ENCODE results near the gene HPSE2.

The HPSE2 gene

DNA sequence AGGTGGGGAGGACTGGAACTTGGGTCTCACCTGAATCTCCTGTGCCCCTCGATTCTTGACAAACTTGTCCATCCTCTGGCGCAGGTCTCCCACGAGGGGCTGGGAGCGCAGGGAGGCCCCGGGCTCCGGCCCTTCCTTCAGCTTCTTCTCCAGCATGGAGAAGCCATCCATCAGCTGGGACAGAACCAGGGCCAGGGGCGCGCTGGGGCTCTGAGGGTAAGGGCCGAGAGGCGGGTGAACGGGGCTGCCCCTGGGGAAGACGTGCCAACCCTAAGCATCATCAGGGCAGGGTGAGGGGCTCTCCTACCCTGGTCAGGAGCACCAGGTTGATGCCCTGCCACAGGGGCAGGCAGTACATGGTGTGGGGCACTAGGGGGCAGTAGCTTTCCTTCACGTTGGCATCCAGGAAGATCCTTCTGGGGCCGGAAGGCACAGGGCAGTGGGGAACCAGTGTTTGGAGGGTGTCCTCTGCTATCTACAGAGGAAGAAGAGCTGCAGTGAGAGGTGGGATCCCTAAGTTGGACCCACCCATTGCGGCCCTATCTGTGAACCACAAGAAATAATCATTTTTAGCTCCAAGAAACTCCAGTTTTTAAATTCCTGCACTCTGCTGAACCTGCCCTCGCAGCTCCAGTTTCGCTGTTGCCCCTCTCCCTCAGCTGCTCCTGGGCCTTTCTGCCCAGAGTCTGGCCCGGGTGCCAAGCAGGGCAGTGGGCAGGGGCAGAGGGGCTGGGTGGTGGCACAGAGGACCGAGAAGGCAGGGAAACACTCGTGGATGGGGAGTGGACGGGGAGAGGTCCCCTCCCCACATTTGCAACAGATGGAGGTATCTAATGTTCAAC, 809.9 kb downstream of the HPSE2 start:
- H3K4me3 ChIP-seq (ENCODE audit: low read depth, low read length): no peak overlapping the region
- no peak for DNase-seq (ENCODE audit: low read depth)
- TF ChIP-seq, protein P1, sequence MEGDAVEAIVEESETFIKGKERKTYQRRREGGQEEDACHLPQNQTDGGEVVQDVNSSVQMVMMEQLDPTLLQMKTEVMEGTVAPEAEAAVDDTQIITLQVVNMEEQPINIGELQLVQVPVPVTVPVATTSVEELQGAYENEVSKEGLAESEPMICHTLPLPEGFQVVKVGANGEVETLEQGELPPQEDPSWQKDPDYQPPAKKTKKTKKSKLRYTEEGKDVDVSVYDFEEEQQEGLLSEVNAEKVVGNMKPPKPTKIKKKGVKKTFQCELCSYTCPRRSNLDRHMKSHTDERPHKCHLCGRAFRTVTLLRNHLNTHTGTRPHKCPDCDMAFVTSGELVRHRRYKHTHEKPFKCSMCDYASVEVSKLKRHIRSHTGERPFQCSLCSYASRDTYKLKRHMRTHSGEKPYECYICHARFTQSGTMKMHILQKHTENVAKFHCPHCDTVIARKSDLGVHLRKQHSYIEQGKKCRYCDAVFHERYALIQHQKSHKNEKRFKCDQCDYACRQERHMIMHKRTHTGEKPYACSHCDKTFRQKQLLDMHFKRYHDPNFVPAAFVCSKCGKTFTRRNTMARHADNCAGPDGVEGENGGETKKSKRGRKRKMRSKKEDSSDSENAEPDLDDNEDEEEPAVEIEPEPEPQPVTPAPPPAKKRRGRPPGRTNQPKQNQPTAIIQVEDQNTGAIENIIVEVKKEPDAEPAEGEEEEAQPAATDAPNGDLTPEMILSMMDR (IDR thresholded peaks at IDR 0.05; ENCODE audit: control insufficient read depth, extremely low read depth, insufficient read depth): peak; percentile 83

DNA sequence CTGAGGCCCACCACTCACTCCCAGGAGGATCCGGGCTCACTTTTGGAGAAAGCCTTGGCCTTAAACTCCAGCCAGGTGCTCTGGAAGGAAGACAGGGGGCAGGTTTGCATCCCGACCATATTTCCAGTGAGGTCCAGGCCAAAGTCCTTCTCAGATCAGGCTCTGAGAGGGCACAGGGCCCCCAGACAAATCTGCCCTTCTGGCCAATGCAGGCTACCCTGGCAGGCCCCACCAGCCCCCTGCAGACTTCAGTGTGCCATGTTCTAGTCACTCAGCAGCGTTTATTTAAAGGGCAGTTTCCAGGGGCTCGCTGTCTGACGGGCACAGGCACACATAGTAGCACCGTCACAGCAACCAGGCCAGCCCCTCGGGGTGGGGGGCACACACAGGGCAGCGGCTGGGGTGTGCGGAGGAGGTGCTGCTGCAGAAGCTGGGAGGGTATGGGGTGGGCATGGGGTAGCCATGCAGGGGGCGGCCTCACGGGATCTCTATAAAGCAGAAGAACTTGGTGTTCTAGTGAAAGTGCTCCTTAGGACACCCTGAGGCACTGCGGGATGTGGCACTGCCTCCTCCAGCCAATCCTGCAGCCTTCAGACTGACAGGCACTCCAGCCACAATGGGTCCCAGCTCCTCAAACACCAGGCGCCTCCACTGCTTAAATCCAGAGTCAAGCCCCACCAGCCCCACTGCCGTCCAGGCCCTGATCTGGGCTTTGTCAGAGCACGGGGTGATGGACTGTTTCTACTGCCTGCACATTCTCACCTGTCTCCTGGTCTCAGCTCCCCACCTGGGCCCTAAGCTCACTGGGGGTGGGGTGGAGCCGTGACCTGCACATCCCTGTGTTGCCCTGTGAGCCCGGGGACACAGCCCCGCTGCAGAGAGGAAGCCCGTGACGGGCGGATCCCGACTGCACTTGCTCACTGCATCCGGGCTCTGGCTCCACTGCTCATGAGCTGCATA, 811.1 kb downstream of the HPSE2 start:
- TF ChIP-seq, protein P1 (IDR thresholded peaks at IDR 0.05; ENCODE audit: control insufficient read depth, extremely low read depth, insufficient read depth): no peak
- DNase-seq (ENCODE audit: low read depth): no peak
- H3K4me3 ChIP-seq (ENCODE audit: low read depth, low read length): no peak overlapping the region

DNA sequence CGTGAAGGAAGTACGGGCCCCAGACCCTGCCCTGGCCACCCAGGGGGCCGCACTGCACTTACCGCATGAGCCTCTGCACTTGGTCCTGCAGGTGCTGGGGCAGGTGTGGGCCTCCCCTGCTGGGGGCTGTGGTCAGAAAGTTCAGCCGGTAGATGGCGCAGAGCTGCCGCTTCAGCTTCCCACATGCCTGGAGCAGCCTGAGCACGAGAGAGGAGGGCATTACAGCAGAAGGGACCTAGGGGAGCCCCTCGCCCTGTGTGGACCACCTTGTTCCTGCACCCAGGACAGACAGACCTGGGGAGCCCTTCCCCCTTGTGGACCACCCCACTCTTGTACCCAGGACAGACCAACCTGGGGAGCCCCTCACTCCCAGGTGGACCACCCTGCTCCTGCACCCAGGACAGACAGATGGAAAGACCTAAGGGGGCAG, 811.9 kb downstream of the HPSE2 start:
- no peak overlapping the region for H3K4me3 ChIP-seq (ENCODE audit: low read depth, low read length)
- no peak for DNase-seq (ENCODE audit: low read depth)

DNA sequence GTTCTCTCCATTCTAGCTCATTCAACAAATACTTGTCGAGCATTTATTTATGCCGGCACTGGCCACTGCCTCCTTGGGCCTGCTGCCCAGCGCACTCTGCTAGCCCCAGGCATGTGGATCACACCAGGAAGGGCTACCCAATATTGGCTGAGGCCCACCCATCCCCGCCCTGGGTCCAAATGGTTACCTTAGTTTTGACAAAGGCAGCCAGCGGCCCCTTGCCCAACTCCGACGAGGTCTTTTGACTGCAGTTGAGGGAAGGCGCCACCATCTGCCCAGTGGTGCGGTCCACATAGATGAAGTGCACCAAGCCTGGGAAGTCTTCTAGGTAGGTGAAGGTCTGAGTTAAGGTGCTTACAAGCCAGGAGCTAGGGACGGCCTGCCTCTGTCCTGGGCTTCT, 813.5 kb downstream of the HPSE2 start:
- TF ChIP-seq, protein P1 (IDR thresholded peaks at IDR 0.05; ENCODE audit: control insufficient read depth, extremely low read depth, insufficient read depth): no peak
- H3K4me3 ChIP-seq (ENCODE audit: low read depth, low read length): no peak overlapping the region
- no peak for DNase-seq (ENCODE audit: low read depth)

More for the DNA sequence above, 811.9 kb downstream of the HPSE2 start:
- TF ChIP-seq, protein P1 (IDR thresholded peaks at IDR 0.05; ENCODE audit: control insufficient read depth, extremely low read depth, insufficient read depth): peak; percentile 86

DNA sequence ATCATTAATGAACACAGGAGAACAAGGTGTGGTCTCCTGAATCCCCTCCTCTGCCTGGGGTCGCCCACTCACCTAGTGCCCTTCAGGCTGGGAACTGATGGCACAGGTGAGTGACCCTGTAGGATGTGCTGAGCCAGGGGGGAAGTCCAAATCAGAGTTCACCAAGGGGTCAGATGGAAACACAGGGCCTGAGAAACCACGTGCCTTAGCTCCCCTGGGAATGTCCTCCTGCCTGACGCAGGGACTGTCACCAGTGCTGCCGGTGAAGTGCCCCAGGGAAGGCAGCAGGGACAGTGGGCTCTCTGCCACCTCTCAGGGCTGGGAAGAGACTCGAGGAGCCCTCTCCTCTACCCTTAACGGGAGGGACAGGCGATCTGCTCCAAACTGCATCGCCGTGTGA, 814.9 kb downstream of the HPSE2 start:
- no peak overlapping the region for H3K4me3 ChIP-seq (ENCODE audit: low read depth, low read length)
- DNase-seq (ENCODE audit: low read depth): no peak
- TF ChIP-seq, protein P1 (IDR thresholded peaks at IDR 0.05; ENCODE audit: control insufficient read depth, extremely low read depth, insufficient read depth): no peak

DNA sequence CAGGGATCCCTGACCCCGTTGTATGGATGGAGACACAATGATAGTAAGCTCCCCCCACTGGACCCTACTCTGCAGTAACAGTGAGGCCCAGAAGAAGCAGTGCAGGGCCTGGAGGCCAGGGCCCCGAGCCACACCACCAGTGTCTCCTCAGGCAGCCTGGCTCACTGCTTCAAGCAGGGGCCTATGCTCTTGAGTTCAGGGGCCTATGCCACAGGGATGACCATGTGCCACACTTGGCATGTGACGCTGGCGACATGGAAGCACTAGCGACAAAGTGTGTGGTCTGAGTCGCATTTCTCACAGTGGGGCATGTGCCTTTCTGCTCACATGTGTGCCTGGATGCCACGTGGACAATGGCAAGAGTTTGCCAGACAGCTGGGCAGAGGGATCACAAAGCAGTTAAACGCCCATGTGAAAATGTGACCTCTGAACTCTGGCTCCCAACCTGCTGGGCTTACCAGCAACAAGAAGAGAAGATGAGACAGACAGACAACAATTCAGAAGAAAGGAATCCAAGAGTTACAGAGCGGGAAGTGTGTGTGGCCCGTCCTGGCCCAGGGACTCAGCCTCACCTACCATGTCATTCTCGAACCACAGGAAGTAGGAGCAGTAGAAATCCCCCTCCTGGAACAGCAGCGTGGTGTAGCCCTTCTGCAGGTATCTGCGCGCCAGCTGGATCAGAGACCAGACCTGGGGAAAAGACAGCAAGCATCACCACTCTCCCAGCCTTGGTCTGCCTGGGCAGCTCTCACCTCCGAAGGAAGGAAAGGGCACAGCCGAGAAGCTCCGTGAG, 816.0 kb downstream of the HPSE2 start:
- H3K4me3 ChIP-seq (ENCODE audit: low read depth, low read length): no peak overlapping the region
- TF ChIP-seq, protein P1 (IDR thresholded peaks at IDR 0.05; ENCODE audit: control insufficient read depth, extremely low read depth, insufficient read depth): no peak
- DNase-seq (ENCODE audit: low read depth): no peak
